K562 (cell line): ENCODE results near the gene DCAF10. TPM values are rescaled to one million over a fixed set of nuclear protein-coding genes. Genes with fewer than 3 reads are reported as not detected.

Experiments
- AFF1 ChIP-seq, 2 experiments: fragments of 450-650 bp; IDR thresholded peaks; 2 replicates each; pipeline ENCODE4 v1.6.1; 2018; ENCODE audit warnings: mild to moderate bottlenecking in 2 of 2, low read depth in 1 of 2; ENCODE audit not compliant: partially characterized antibody in 2 of 2
- GTF2E2 ChIP-seq: fragments of 200-800 bp; sonication (Bioruptor generic); IDR thresholded peaks from 2 replicates; pipeline ENCODE4 v1.6.1; 2016; ENCODE audit warnings: missing genetic modification characterization, missing compliant biosample characterization
- MAFG ChIP-seq: fragments of 450-650 bp; conservative IDR thresholded peaks from 2 replicates; pipeline ENCODE4 v1.6.1; 2016; ENCODE audit warnings: missing genetic modification characterization, missing compliant biosample characterization
- NFRKB ChIP-seq: fragments of 450-650 bp; IDR thresholded peaks from 2 replicates; pipeline ENCODE4 v1.6.1; 2016; ENCODE audit warnings: low read depth
- POLR2AphosphoS5 ChIP-seq: IDR thresholded peaks from 2 replicates; pipeline ENCODE4 v1.6.1; 2011; ENCODE audit warnings: mild to moderate bottlenecking, low read depth, low read length, moderate library complexity; ENCODE audit not compliant: control insufficient read depth, insufficient read depth
- SMARCE1 ChIP-seq: fragments of 450-650 bp; IDR thresholded peaks from 2 replicates; pipeline ENCODE4 v1.7.1; 2016; ENCODE audit warnings: mild to moderate bottlenecking
- TAF1 ChIP-seq: IDR thresholded peaks from 2 replicates; pipeline ENCODE4 v1.6.1; 2011; ENCODE audit warnings: mild to moderate bottlenecking, low read length, moderate library complexity; ENCODE audit not compliant: insufficient read depth, control insufficient read depth, severe bottlenecking; ENCODE audit errors: extremely low read depth
- TAF9B ChIP-seq: fragments of 450-650 bp; IDR thresholded peaks from 2 replicates; pipeline ENCODE4 v1.6.1; 2018; ENCODE audit warnings: mild to moderate bottlenecking; ENCODE audit not compliant: partially characterized antibody
- ZBED1 ChIP-seq: IDR thresholded peaks from 2 replicates; pipeline ENCODE4 v1.6.1; 2014
- ZBTB40 ChIP-seq, 2 experiments: fragments of 450-650 bp in 1 of 2; sonication (generic) in 1 of 2; formaldehyde crosslinking in 1 of 2; IDR thresholded peaks; 2 replicates each; pipeline versions ENCODE4 v1.7.1 to v1.9.0; 2016 to 2022; ENCODE audit warnings: inconsistent platforms in 1 of 2, mild to moderate bottlenecking in 1 of 2, missing genetic modification reagents in 1 of 2
- polyA plus RNA-seq, 8 experiments: library from polyadenylated mRNA; depleted of rRNA in 4 of 8; stranded (reverse) in 5 of 8; unstranded in 3 of 8; fragments of >200 nt; fragmentation: Nextera tagmentation in 2 of 8; fragmentation: Illumina TruSeq in 1 of 8; extraction: Ambion mirVana in 2 of 8; extraction: Trizol in 1 of 8; gene quantifications; 2 replicates each; pipeline versions ENCODE4 v1.2.1 to v1.2.3, GENCODE V29; 2011 to 2014; ENCODE audit warnings: inconsistent platforms in 1 of 8, missing spikeins in 1 of 8
- total RNA-seq, 7 experiments: library from RNA; depleted of rRNA in 6 of 7; stranded (reverse); fragments of >200 nt in 6 of 7; fragmentation: Illumina TruSeq in 2 of 7; extraction: Trizol in 2 of 7; gene quantifications; 2 replicates each; pipeline versions ENCODE4 v1.2.1 to v1.2.3, GENCODE V29; 2011 to 2021; ENCODE audit warnings: low replicate concordance in 1 of 7

The DCAF10 gene
- total and polyA plus RNA-seq, 9 of the 15 experiments (the other 6 are each of a cell fraction or from before 2014, with no cell fraction given) = 6.8 to 40.1 (median 16.9) TPM

- TF ChIP-seq ZBTB40 (IDR thresholded peaks at IDR 0.05) (peak; percentile 99), ZBTB40 (CRISPR knock-in tag; IDR thresholded peaks at IDR 0.05) (peak; percentile 25; the same call in 1 of the 2 replicates), NFRKB (peak; percentile 87; the same call in 1 of the 2 replicates), ZBED1 (peak; percentile 75), TAF1 (peak; percentile 93), GTF2E2 (peak; percentile 79; the same call in 1 of the 2 replicates), TAF9B (peak; percentile 94), POLR2AphosphoS5 (peak; percentile 86), AFF1 (IDR thresholded peaks at IDR 0.05; ENCODE audit: low read depth in 1 of 2, partially characterized antibody in 2 of 2) (peak in 1 of 2 experiments; percentile 79), SMARCE1 (peak; percentile 33; the same call in 1 of the 2 replicates), MAFG (tag) (no peak)
These were observed 15.7 kb upstream of the DCAF10 start, which contains the start of gene EXOSC3 (continued) for GRCh38 chr9:37784616-37785483.
